ENCODE measurements around the gene DOP1B.
"Not testable (repeated sequence)": the region's sequence is repeated elsewhere in the genome, so short reads cannot be mapped to it uniquely, and the experiment has no call there.

The DOP1B gene

GRCh38 chr21:36125512-36126207 is 31.0 kb upstream of the DOP1B start:
- Histone ChIP-seq H3K4me1 (ENCODE audit: control insufficient read depth, insufficient read depth, low read length) (no peaks in the 10 kb centered on the region), H3K27me3 (ENCODE audit: control insufficient read depth, insufficient read depth, low read length, poor library complexity, severe bottlenecking) (peaks cover 7% of the 10 kb centered on the region), H3K27ac (ENCODE audit: insufficient read depth, low read depth, low read length, poor library complexity, severe bottlenecking) (no peak overlapping the region), H3K9me3 (ENCODE audit: control insufficient read depth, low read length) (no peaks in the 10 kb centered on the region), H3K36me3 (ENCODE audit: control insufficient read depth, insufficient read depth, low read length) (no peaks in the 10 kb centered on the region), H3K4me3 (ENCODE audit: insufficient read depth, low read depth, low read length) (no peak overlapping the region)
- 52% methylated on average over 9 of the region's 9 CpGs for WGBS, 2 experiments

GRCh38 chr21:36126208-36126565 is 30.4 kb upstream of the DOP1B start:
- Histone ChIP-seq H3K9me3 (ENCODE audit: control insufficient read depth, low read length) (no peaks in the 10 kb centered on the region), H3K27ac (ENCODE audit: insufficient read depth, low read depth, low read length, poor library complexity, severe bottlenecking) (no peak overlapping the region), H3K4me1 (ENCODE audit: control insufficient read depth, insufficient read depth, low read length) (no peaks in the 10 kb centered on the region), H3K4me3 (ENCODE audit: insufficient read depth, low read depth, low read length) (no peak overlapping the region), H3K36me3 (ENCODE audit: control insufficient read depth, insufficient read depth, low read length) (no peaks in the 10 kb centered on the region), H3K27me3 (ENCODE audit: control insufficient read depth, insufficient read depth, low read length, poor library complexity, severe bottlenecking) (peaks cover 12% of the 10 kb centered on the region)

- Histone ChIP-seq H3K4me1 (ENCODE audit: control insufficient read depth, insufficient read depth, low read length) (no peaks in the 10 kb centered on the region), H3K36me3 (ENCODE audit: control insufficient read depth, insufficient read depth, low read length) (no peaks in the 10 kb centered on the region), H3K27me3 (ENCODE audit: control insufficient read depth, insufficient read depth, low read length, poor library complexity, severe bottlenecking) (peaks cover 12% of the 10 kb centered on the region), H3K27ac (ENCODE audit: insufficient read depth, low read depth, low read length, poor library complexity, severe bottlenecking) (no peak overlapping the region), H3K9me3 (ENCODE audit: control insufficient read depth, low read length) (no peaks in the 10 kb centered on the region), H3K4me3 (ENCODE audit: insufficient read depth, low read depth, low read length) (no peak overlapping the region)
- 96 to 97% methylated on average over 5 of the region's 5 CpGs for WGBS, 2 experiments
Measured at GRCh38 chr21:36126621-36127110, 30.0 kb upstream of the DOP1B start.

GRCh38 chr21:36127250-36127904 is 29.2 kb upstream of the DOP1B start:
- WGBS, 2 experiments: 83 to 84% methylated on average over 10 of the region's 10 CpGs
- H3K27ac ChIP-seq (ENCODE audit: insufficient read depth, low read depth, low read length, poor library complexity, severe bottlenecking): no peak overlapping the region

GRCh38 chr21:36127977-36128376 is 28.6 kb upstream of the DOP1B start:
- Histone ChIP-seq H3K4me1 (ENCODE audit: control insufficient read depth, insufficient read depth, low read length) (no peaks in the 10 kb centered on the region), H3K4me3 (ENCODE audit: insufficient read depth, low read depth, low read length) (no peak overlapping the region), H3K9me3 (ENCODE audit: control insufficient read depth, low read length) (no peaks in the 10 kb centered on the region)

More at GRCh38 chr21:36127250-36127904, 29.2 kb upstream of the DOP1B start:
- H3K36me3 ChIP-seq (ENCODE audit: control insufficient read depth, insufficient read depth, low read length): no peaks in the 10 kb centered on the region
- peaks cover 18% of the 10 kb centered on the region for H3K27me3 ChIP-seq (ENCODE audit: control insufficient read depth, insufficient read depth, low read length, poor library complexity, severe bottlenecking)
- H3K4me3 ChIP-seq (ENCODE audit: insufficient read depth, low read depth, low read length): no peak overlapping the region
- H3K9me3 ChIP-seq (ENCODE audit: control insufficient read depth, low read length): no peaks in the 10 kb centered on the region
- no peaks in the 10 kb centered on the region for H3K4me1 ChIP-seq (ENCODE audit: control insufficient read depth, insufficient read depth, low read length)

GRCh38 chr21:36129219-36129618 is 27.4 kb upstream of the DOP1B start:
- H3K36me3 ChIP-seq (ENCODE audit: control insufficient read depth, insufficient read depth, low read length): no peaks in the 10 kb centered on the region
- WGBS, 2 experiments: 65 to 81% methylated on average over 1 to 2 of the region's 2 CpGs
- no peak overlapping the region for H3K27ac ChIP-seq (ENCODE audit: insufficient read depth, low read depth, low read length, poor library complexity, severe bottlenecking)
- H3K4me1 ChIP-seq (ENCODE audit: control insufficient read depth, insufficient read depth, low read length): no peaks in the 10 kb centered on the region
- H3K27me3 ChIP-seq (ENCODE audit: control insufficient read depth, insufficient read depth, low read length, poor library complexity, severe bottlenecking): peaks cover 35% of the 10 kb centered on the region
- no peaks in the 10 kb centered on the region for H3K9me3 ChIP-seq (ENCODE audit: control insufficient read depth, low read length)
- H3K4me3 ChIP-seq (ENCODE audit: insufficient read depth, low read depth, low read length): no peak overlapping the region

More at GRCh38 chr21:36127977-36128376, 28.6 kb upstream of the DOP1B start:
- 88 to 90% methylated on average over 5 of the region's 5 CpGs for WGBS, 2 experiments
- no peak overlapping the region for H3K27ac ChIP-seq (ENCODE audit: insufficient read depth, low read depth, low read length, poor library complexity, severe bottlenecking)
- H3K27me3 ChIP-seq (ENCODE audit: control insufficient read depth, insufficient read depth, low read length, poor library complexity, severe bottlenecking): peaks cover 24% of the 10 kb centered on the region
- H3K36me3 ChIP-seq (ENCODE audit: control insufficient read depth, insufficient read depth, low read length): no peaks in the 10 kb centered on the region

- Histone ChIP-seq H3K27me3 (ENCODE audit: control insufficient read depth, insufficient read depth, low read length, poor library complexity, severe bottlenecking) (peaks cover 47% of the 10 kb centered on the region), H3K4me3 (ENCODE audit: insufficient read depth, low read depth, low read length) (peak overlapping the region; percentile 16)
- not testable (repeated sequence) for H3K4me1 ChIP-seq (ENCODE audit: control insufficient read depth, insufficient read depth, low read length); H3K36me3 ChIP-seq (ENCODE audit: control insufficient read depth, insufficient read depth, low read length); H3K27ac ChIP-seq (ENCODE audit: insufficient read depth, low read depth, low read length, poor library complexity, severe bottlenecking); H3K9me3 ChIP-seq (ENCODE audit: control insufficient read depth, low read length)
- 26% methylated on average over 10 to 11 of the region's 18 CpGs for WGBS, 2 experiments
Measured at GRCh38 chr21:36130414-36130762, 26.2 kb upstream of the DOP1B start.

GRCh38 chr21:36130839-36131238 is 25.8 kb upstream of the DOP1B start:
- not testable (repeated sequence) for H3K4me1 ChIP-seq (ENCODE audit: control insufficient read depth, insufficient read depth, low read length); H3K9me3 ChIP-seq (ENCODE audit: control insufficient read depth, low read length); H3K36me3 ChIP-seq (ENCODE audit: control insufficient read depth, insufficient read depth, low read length); H3K27ac ChIP-seq (ENCODE audit: insufficient read depth, low read depth, low read length, poor library complexity, severe bottlenecking)
- Histone ChIP-seq H3K4me3 (ENCODE audit: insufficient read depth, low read depth, low read length) (peak overlapping the region; percentile 16), H3K27me3 (ENCODE audit: control insufficient read depth, insufficient read depth, low read length, poor library complexity, severe bottlenecking) (peaks cover 51% of the 10 kb centered on the region)
- 88 to 90% methylated on average over 5 of the region's 5 CpGs for whole genome bisulfite sequencing, 2 experiments

GRCh38 chr21:36132696-36133095 is 23.9 kb upstream of the DOP1B start:
- no peaks in the 10 kb centered on the region for H3K36me3 ChIP-seq (ENCODE audit: control insufficient read depth, insufficient read depth, low read length)
- WGBS, 2 experiments: 91 to 96% methylated on average over 8 of the region's 8 CpGs
- no peaks in the 10 kb centered on the region for H3K4me1 ChIP-seq (ENCODE audit: control insufficient read depth, insufficient read depth, low read length)
- no peak overlapping the region for H3K27ac ChIP-seq (ENCODE audit: insufficient read depth, low read depth, low read length, poor library complexity, severe bottlenecking)
- H3K4me3 ChIP-seq (ENCODE audit: insufficient read depth, low read depth, low read length): no peak overlapping the region
- peaks cover 70% of the 10 kb centered on the region for H3K27me3 ChIP-seq (ENCODE audit: control insufficient read depth, insufficient read depth, low read length, poor library complexity, severe bottlenecking)
- no peaks in the 10 kb centered on the region for H3K9me3 ChIP-seq (ENCODE audit: control insufficient read depth, low read length)

- H3K4me1 ChIP-seq (ENCODE audit: control insufficient read depth, insufficient read depth, low read length): no peaks in the 10 kb centered on the region
- no peak within 1 kb of the TSS for H3K27ac ChIP-seq (ENCODE audit: insufficient read depth, low read depth, low read length, poor library complexity, severe bottlenecking)
- WGBS, 2 experiments: 2% methylated on average over 53 of the region's 53 CpGs
- no peaks in the 10 kb centered on the region for H3K9me3 ChIP-seq (ENCODE audit: control insufficient read depth, low read length)
- H3K4me3 ChIP-seq (ENCODE audit: insufficient read depth, low read depth, low read length): peak within 1 kb of the TSS; percentile 39
- H3K27me3 ChIP-seq (ENCODE audit: control insufficient read depth, insufficient read depth, low read length, poor library complexity, severe bottlenecking): peaks cover 74% of the 10 kb centered on the region
- no peaks in the 10 kb centered on the region for H3K36me3 ChIP-seq (ENCODE audit: control insufficient read depth, insufficient read depth, low read length)
Measured at GRCh38 chr21:36134803-36135390, 21.7 kb upstream of the DOP1B start, which contains the start of gene CBR3. Gene CBR3 (plus strand): TSS chr21:36135079. CDS start chr21:36135193, 114 bp downstream.
